ENCODE data around the gene HERC4. TPM values are rescaled to one million over a fixed set of nuclear protein-coding genes. Genes with fewer than 3 reads are reported as not detected.

HERC4 gene
- polyA plus RNA-seq, 1 experiment, result 23.4 TPM

DNA sequence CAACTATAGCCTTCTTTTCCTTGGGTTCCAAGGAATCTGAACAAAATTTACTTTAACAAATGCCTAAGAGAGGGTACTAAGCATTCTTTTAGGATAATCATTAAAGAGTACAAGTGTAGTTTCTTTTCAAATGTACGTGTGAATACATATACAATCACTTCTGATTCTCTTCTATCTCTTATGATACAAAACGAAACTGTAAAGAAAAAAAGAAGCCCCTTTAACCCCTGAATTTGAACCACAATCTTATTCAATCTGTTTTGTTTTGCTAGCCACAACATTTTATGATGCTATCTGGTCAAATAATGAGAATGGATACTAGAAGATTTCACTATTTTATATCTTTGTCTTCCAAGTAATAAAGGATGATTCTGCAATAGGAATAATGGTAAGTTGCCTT lies 141.9 kb downstream of the HERC4 start:
- no peak for DNase-seq (ENCODE audit: low read depth)
- TF ChIP-seq, protein P1, sequence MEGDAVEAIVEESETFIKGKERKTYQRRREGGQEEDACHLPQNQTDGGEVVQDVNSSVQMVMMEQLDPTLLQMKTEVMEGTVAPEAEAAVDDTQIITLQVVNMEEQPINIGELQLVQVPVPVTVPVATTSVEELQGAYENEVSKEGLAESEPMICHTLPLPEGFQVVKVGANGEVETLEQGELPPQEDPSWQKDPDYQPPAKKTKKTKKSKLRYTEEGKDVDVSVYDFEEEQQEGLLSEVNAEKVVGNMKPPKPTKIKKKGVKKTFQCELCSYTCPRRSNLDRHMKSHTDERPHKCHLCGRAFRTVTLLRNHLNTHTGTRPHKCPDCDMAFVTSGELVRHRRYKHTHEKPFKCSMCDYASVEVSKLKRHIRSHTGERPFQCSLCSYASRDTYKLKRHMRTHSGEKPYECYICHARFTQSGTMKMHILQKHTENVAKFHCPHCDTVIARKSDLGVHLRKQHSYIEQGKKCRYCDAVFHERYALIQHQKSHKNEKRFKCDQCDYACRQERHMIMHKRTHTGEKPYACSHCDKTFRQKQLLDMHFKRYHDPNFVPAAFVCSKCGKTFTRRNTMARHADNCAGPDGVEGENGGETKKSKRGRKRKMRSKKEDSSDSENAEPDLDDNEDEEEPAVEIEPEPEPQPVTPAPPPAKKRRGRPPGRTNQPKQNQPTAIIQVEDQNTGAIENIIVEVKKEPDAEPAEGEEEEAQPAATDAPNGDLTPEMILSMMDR (IDR thresholded peaks at IDR 0.05; ENCODE audit: insufficient read depth, low read depth, low read length), result no peak
- no peaks in the 10 kb centered on the region for H3K27me3 ChIP-seq (ENCODE audit: control insufficient read depth, insufficient read depth, low read length)
- ChIA-PET CTCF (no interaction called here), POLR2A (no interaction called here)
- H3K4me3 ChIP-seq (ENCODE audit: low read depth, low read length), result no peak overlapping the region
- peaks cover 12% of the 10 kb centered on the region for H3K36me3 ChIP-seq (ENCODE audit: control insufficient read depth, insufficient read depth, low read length)

DNA sequence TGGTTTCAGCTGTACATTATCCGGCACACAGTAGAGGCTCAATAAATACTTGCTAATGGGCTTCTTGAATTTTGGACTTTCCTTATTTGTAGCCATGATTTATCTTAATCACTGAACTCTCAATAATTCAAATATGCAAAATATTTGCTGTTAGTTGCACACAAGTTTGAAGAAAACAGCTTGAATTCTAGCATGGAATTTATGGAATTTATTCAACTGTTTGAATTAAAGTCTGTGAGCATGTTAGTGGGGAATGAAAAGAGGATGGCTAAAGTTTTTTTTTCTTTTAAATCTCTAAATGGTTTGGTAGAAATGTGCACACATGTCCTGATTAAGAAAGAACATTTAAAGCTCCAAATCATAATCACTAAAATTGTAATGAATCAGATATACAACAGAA lies 148.1 kb downstream of the HERC4 start:
- ChIA-PET POLR2A (interaction anchor here (0.5 kb wide), 1 partner anchor 134 kb away, joined by 4 read pairs; no protein-coding TSS in a partner anchor), CTCF (interaction anchor here (0.8 to 1.5 kb wide), 3 partner anchors 9 to 16 kb away, joined by 3 read pairs; no protein-coding TSS in a partner anchor)
- TF ChIP-seq, protein P1 (IDR thresholded peaks at IDR 0.05; ENCODE audit: insufficient read depth, low read depth, low read length), result no peak
- no peaks in the 10 kb centered on the region for H3K27me3 ChIP-seq (ENCODE audit: control insufficient read depth, insufficient read depth, low read length)
- no peak for DNase-seq (ENCODE audit: low read depth)
- H3K36me3 ChIP-seq (ENCODE audit: control insufficient read depth, insufficient read depth, low read length), result peaks cover 10% of the 10 kb centered on the region
- H3K4me3 ChIP-seq (ENCODE audit: low read depth, low read length), result no peak overlapping the region

DNA sequence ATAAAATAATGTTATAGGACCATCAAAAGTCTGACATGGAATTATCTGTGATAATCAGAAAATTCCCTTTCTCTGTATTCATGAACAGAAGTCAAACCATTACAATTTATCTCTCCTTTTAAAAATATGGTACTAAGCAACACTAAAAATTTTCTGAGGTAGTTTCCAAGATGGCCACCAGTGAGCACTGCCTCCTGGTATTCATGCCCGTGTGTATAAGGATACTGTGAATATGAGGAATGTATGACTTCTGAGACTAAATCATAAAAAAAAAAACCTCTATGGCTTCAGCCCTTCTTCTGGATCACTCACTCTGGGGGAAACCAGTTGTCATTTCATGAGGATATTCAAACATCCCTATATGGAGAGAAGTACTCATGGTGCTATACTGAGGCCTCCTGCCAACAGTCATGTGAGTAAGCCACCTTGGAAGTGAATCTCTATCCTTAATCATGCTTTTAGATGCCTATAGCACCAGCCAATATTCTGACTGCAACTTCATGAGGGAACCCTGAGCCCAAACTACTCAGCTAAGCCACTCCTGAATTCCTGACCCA lies 149.6 kb downstream of the HERC4 start:
- DNase-seq (ENCODE audit: low read depth), result no peak
- peaks cover 7% of the 10 kb centered on the region for H3K36me3 ChIP-seq (ENCODE audit: control insufficient read depth, insufficient read depth, low read length)
- CTCF ChIA-PET, result interaction anchor here (1.5 kb wide), 1 partner anchor 10 kb away, joined by 3 read pairs; no protein-coding TSS in a partner anchor

DNA sequence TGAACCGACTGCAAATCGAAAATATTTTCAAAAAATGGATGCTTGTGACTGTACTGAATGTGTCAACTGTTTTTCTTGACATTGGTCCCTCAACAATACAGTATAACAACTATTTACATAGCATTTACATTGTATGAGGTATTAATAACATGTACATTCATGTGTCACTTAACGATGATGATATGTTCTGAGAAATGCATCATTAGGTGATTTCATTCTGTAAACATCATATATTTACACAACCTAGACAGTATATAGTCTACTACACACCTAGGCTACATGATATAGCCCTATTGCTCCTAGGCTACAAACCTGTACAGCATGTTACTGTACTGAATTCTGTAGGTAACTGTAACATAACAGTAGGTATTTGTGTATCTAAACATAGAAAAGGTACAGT lies 150.9 kb downstream of the HERC4 start:
- Histone ChIP-seq H3K4me3 (ENCODE audit: low read depth, low read length) (no peak overlapping the region), H3K36me3 (ENCODE audit: control insufficient read depth, insufficient read depth, low read length) (peaks cover 3% of the 10 kb centered on the region), H3K27me3 (ENCODE audit: control insufficient read depth, insufficient read depth, low read length) (no peaks in the 10 kb centered on the region)
- DNase-seq (ENCODE audit: low read depth), result no peak
- ChIA-PET CTCF (no interaction called here), POLR2A (no interaction called here)
- TF ChIP-seq, protein P1 (IDR thresholded peaks at IDR 0.05; ENCODE audit: insufficient read depth, low read depth, low read length), result no peak

More for the DNA sequence above, 149.6 kb downstream of the HERC4 start:
- POLR2A ChIA-PET, result no interaction called here
- TF ChIP-seq, protein P1 (IDR thresholded peaks at IDR 0.05; ENCODE audit: insufficient read depth, low read depth, low read length), result no peak
- Histone ChIP-seq H3K4me3 (ENCODE audit: low read depth, low read length) (no peak overlapping the region), H3K27me3 (ENCODE audit: control insufficient read depth, insufficient read depth, low read length) (no peaks in the 10 kb centered on the region)

DNA sequence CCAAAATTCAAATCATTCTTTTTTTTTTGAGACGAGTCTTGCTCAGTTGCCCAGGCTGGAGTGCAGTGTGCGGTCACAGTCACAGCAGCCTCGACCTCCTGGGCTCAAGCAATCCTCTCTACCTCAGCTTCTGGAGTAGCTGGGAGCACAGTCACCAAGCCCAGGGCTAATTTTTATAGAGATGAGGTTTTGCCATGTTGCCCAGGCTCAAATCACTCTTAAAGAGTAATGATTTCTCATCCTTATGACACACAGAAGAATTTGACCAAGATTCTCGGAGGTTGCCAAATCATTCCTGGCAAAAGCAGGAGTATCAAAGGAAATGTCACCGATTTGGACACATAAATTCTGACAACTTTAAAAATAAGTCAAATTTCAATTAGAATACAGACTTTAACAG lies 151.5 kb downstream of the HERC4 start:
- POLR2A ChIA-PET, result no interaction called here
- Histone ChIP-seq H3K4me3 (ENCODE audit: low read depth, low read length) (no peak overlapping the region), H3K36me3 (ENCODE audit: control insufficient read depth, insufficient read depth, low read length) (peaks cover 4% of the 10 kb centered on the region), H3K27me3 (ENCODE audit: control insufficient read depth, insufficient read depth, low read length) (no peaks in the 10 kb centered on the region)
- CTCF ChIA-PET, result no interaction called here
- TF ChIP-seq, protein P1 (IDR thresholded peaks at IDR 0.05; ENCODE audit: insufficient read depth, low read depth, low read length), result no peak
- DNase-seq (ENCODE audit: low read depth), result no peak

All from BJ (cell line).